Hepatocyte (in vitro differentiated cells): ENCODE results near the gene TES.

Experiments used
- EZH2phosphoT487 ChIP-seq: fragments of 200-600 bp; sonication (generic); IDR thresholded peaks from one replicate; pipeline ENCODE4 v1.6.1; 2018; ENCODE audit warnings: antibody characterized with exemption, mild to moderate bottlenecking, low read depth, moderate library complexity; ENCODE audit not compliant: unreplicated experiment, severe bottlenecking
- TF ChIP-seq, protein P1 (sequence below): fragments of 200-600 bp; sonication (generic); IDR thresholded peaks from 2 replicates; pipeline ENCODE4 v1.5.1; 2016; ENCODE audit warnings: antibody characterized with exemption, mild to moderate bottlenecking; ENCODE audit not compliant: poor library complexity

DNA sequence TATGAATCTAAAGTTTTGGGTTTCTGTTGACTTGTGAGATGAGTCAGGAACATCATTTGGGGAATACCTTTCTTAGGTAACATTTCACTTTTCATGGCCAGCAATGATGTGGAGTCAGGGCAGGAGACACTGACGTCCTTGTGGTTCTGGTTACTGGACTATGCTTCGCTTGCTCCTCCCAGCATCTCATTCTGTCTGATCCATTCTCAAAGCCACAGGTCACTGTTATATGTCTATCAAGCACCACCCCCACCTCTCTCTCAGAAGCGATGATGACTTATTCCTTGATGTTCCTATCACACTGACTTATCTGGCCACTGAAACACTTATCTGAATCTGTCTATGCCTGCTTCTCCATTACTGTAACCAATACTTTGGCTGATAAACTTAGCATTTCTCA is 51.6 kb downstream of the TES start:
- TF ChIP-seq, protein P1, sequence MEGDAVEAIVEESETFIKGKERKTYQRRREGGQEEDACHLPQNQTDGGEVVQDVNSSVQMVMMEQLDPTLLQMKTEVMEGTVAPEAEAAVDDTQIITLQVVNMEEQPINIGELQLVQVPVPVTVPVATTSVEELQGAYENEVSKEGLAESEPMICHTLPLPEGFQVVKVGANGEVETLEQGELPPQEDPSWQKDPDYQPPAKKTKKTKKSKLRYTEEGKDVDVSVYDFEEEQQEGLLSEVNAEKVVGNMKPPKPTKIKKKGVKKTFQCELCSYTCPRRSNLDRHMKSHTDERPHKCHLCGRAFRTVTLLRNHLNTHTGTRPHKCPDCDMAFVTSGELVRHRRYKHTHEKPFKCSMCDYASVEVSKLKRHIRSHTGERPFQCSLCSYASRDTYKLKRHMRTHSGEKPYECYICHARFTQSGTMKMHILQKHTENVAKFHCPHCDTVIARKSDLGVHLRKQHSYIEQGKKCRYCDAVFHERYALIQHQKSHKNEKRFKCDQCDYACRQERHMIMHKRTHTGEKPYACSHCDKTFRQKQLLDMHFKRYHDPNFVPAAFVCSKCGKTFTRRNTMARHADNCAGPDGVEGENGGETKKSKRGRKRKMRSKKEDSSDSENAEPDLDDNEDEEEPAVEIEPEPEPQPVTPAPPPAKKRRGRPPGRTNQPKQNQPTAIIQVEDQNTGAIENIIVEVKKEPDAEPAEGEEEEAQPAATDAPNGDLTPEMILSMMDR: no peak
- TF ChIP-seq EZH2phosphoT487: no peak
